ENCODE results near the gene OR52N4. TPM values are rescaled to one million over a fixed set of nuclear protein-coding genes. Genes with fewer than 3 reads are reported as not detected.
"Not testable (repeated sequence)": the region's sequence is repeated elsewhere in the genome, so short reads cannot be mapped to it uniquely, and the experiment has no call there.

OR52N4 gene
- not detected for polyA plus RNA-seq (2012; ENCODE audit: insufficient read depth, insufficient read length, low read depth)

GRCh38 chr11:5753943-5754342 is at the start of gene OR52N4:
TSS of gene OR52N4 (plus strand) at chr11:5754243. CDS start at chr11:5754741, 498 bp downstream.
- Histone ChIP-seq H3K27me3 (no peaks in the 10 kb centered on the region), H3K9me3 (no peaks in the 10 kb centered on the region), H3K4me1 (no peaks in the 10 kb centered on the region), H3K36me3 (no peaks in the 10 kb centered on the region), H3K4me3 (ENCODE audit: low read depth, low read length) (no peak within 1 kb of the TSS)
- DNase-seq: no peak
- no peak for TF ChIP-seq CTCF (IDR thresholded peaks at IDR 0.05; ENCODE audit: low read depth, low read length)

GRCh38 chr11:5705688-5706087 is 48.4 kb upstream of the OR52N4 start:
- Histone ChIP-seq H3K4me3 (ENCODE audit: low read depth, low read length) (no peak overlapping the region), H3K36me3 (no peaks in the 10 kb centered on the region), H3K9me3 (no peaks in the 10 kb centered on the region), H3K4me1 (no peaks in the 10 kb centered on the region), H3K27me3 (no peaks in the 10 kb centered on the region)
- no peak for DNase-seq
- no peak for TF ChIP-seq CTCF (IDR thresholded peaks at IDR 0.05; ENCODE audit: low read depth, low read length)

GRCh38 chr11:5712507-5712906 is 41.5 kb upstream of the OR52N4 start:
- H3K4me3 ChIP-seq (ENCODE audit: low read depth, low read length): no peak overlapping the region
- DNase-seq: no peak
- no peaks in the 10 kb centered on the region for H3K36me3 ChIP-seq
- H3K4me1 ChIP-seq: no peaks in the 10 kb centered on the region
- TF ChIP-seq CTCF (IDR thresholded peaks at IDR 0.05; ENCODE audit: low read depth, low read length): no peak
- H3K9me3 ChIP-seq: no peaks in the 10 kb centered on the region
- H3K27me3 ChIP-seq: no peaks in the 10 kb centered on the region

- Histone ChIP-seq H3K4me1 (no peaks in the 10 kb centered on the region), H3K4me3 (ENCODE audit: low read depth, low read length) (no peak overlapping the region), H3K9me3 (no peaks in the 10 kb centered on the region), H3K27me3 (no peaks in the 10 kb centered on the region), H3K36me3 (no peaks in the 10 kb centered on the region)
- no peak for DNase-seq
- no peak for TF ChIP-seq CTCF (IDR thresholded peaks at IDR 0.05; ENCODE audit: low read depth, low read length)
Measured at GRCh38 chr11:5713695-5714094, 40.3 kb upstream of the OR52N4 start.

- not testable (repeated sequence) for H3K4me1 ChIP-seq; DNase-seq; H3K9me3 ChIP-seq; H3K36me3 ChIP-seq; H3K27me3 ChIP-seq; H3K4me3 ChIP-seq (ENCODE audit: low read depth, low read length)
Measured at GRCh38 chr11:5716518-5716917, 37.5 kb upstream of the OR52N4 start.

- Histone ChIP-seq H3K4me1 (no peaks in the 10 kb centered on the region), H3K4me3 (ENCODE audit: low read depth, low read length) (no peak overlapping the region), H3K9me3 (no peaks in the 10 kb centered on the region), H3K36me3 (no peaks in the 10 kb centered on the region), H3K27me3 (no peaks in the 10 kb centered on the region)
- TF ChIP-seq CTCF (IDR thresholded peaks at IDR 0.05; ENCODE audit: low read depth, low read length): no peak
- DNase-seq: no peak
Measured at GRCh38 chr11:5719703-5720495, 34.1 kb upstream of the OR52N4 start.
